SK-N-SH treated with all-trans-retinoic acid at 6 μM for 48 hours (cell line): Measurements from ENCODE around the gene SPATS2.

Source experiments
- RARB ChIP-seq: fragments of 250-450 bp; sonication (Bioruptor Pico); IDR thresholded peaks from 2 replicates; pipeline ENCODE4 v1.8.0; 2021; ENCODE audit warnings: mild to moderate bottlenecking, moderate library complexity
- TF ChIP-seq, protein P1 (sequence below): fragments of 250-450 bp; sonication (Bioruptor Pico); IDR thresholded peaks from 2 replicates; pipeline ENCODE4 v1.8.0; 2020; ENCODE audit warnings: mild to moderate bottlenecking, moderate library complexity, borderline replicate concordance

DNA sequence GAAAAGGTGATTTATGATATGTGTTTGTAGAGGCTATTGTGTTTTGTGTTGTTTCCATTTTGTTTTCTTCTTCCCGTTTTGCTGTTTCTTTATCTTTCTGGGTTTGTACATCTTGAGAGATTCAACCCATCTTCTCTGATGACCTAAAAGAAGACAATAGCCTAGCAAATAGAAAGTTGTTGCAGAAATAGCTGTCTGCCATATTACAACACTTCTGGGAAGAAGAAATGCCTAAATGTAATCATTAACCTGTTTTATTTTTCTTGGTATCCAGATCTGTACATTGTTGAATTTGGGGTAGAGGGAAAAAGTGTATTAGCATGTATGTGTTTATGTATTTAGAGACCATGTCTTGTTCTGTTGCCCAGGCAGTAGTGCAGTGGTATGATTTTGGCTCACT is 50.3 kb downstream of the SPATS2 start:
- TF ChIP-seq RARB (CRISPR knock-in tag): no peak
- TF ChIP-seq, protein P1, sequence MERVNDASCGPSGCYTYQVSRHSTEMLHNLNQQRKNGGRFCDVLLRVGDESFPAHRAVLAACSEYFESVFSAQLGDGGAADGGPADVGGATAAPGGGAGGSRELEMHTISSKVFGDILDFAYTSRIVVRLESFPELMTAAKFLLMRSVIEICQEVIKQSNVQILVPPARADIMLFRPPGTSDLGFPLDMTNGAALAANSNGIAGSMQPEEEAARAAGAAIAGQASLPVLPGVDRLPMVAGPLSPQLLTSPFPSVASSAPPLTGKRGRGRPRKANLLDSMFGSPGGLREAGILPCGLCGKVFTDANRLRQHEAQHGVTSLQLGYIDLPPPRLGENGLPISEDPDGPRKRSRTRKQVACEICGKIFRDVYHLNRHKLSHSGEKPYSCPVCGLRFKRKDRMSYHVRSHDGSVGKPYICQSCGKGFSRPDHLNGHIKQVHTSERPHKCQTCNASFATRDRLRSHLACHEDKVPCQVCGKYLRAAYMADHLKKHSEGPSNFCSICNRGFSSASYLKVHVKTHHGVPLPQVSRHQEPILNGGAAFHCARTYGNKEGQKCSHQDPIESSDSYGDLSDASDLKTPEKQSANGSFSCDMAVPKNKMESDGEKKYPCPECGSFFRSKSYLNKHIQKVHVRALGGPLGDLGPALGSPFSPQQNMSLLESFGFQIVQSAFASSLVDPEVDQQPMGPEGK (CRISPR knock-in tag): no peak
